K562 (cell line): ENCODE results near the gene MAGI2. TPM values are rescaled to one million over a fixed set of nuclear protein-coding genes. Genes with fewer than 3 reads are reported as not detected.

Experiments
- ATAC-seq: fragments of 200-7000 bp; cut with Tn5 transposase; 3 replicates; pipeline ENCODE4 v1.9.1; 2020; ENCODE audit warnings: moderate library complexity
- BruUV-seq: library from RNA; stranded (reverse); fragments of 400-500 nt; replicated peaks from 2 replicates; lab custom pipeline; 2021; lab: Mats Ljungman, UMichigan
- CTCF ChIA-PET: fragments of 300-600 bp; formaldehyde crosslinking; extraction: SDS; loops from one replicate; lab custom pipeline; 2021; ENCODE audit warnings: low intra/inter-chr PET ratio; lab: Yijun Ruan, JAX
- POLR2A ChIA-PET: fragments of 300-600, 350-650 bp; sonication (Branson Sonifier 250); formaldehyde crosslinking; extraction: SDS; loops from one replicate; lab custom pipeline; 2021; ENCODE audit warnings: antibody characterized with exemption, inconsistent platforms; lab: Yijun Ruan, JAX
- DNase-seq, 4 experiments: peaks; one replicate each; pipeline versions ENCODE4 v3.0.0 to v3.0.0-alpha.2; 2011 to 2018; ENCODE audit warnings: low spot score in 3 of 4, mixed read lengths in 3 of 4; ENCODE audit errors: extremely low read depth in 1 of 4
- FAIRE-seq: peaks from 2 replicates; lab custom pipeline; 2011; peaks lifted over from hg19 to GRCh38; lab: Jason Lieb, UNC
- H2AFZ ChIP-seq: 2 replicates; pipeline ENCODE4 v1.6.0; 2011; ENCODE audit warnings: low read depth, low read length, control low read depth, inconsistent platforms
- H3K27ac ChIP-seq: fragments of 200-600 bp; 3 replicates; pipeline ENCODE4 v1.8.0; 2011; ENCODE audit warnings: low read depth, mild to moderate bottlenecking, control low read depth, inconsistent platforms, low read length, moderate library complexity, mixed read lengths; ENCODE audit errors: extremely low read depth
- H3K27me3 ChIP-seq, 2 experiments: fragments of 300-600 bp in 1 of 2; 2 replicates in 1 of 2; 3 replicates in 1 of 2; pipeline versions ENCODE4 v1.6.0 to v1.8.0; 2011; ENCODE audit warnings: inconsistent platforms in 2 of 2, low read length in 2 of 2, mild to moderate bottlenecking in 1 of 2, mixed read lengths in 1 of 2, moderate library complexity in 1 of 2; ENCODE audit not compliant: control insufficient read depth in 2 of 2, insufficient read depth in 2 of 2
- H3K36me3 ChIP-seq: fragments of 300-600 bp; 3 replicates; pipeline ENCODE4 v1.8.0; 2011; ENCODE audit warnings: mild to moderate bottlenecking, low read length, inconsistent platforms; ENCODE audit not compliant: control insufficient read depth, insufficient read depth
- H3K4me1 ChIP-seq, 2 experiments: fragments of 200-600 bp in 1 of 2; replicated peaks in 1 of 2; 2 replicates in 1 of 2; 3 replicates in 1 of 2; pipeline versions ENCODE4 v1.5.1 to v1.8.0; 2011; ENCODE audit warnings: inconsistent platforms in 2 of 2, low read length in 2 of 2, mild to moderate bottlenecking in 1 of 2, mixed read lengths in 1 of 2, moderate library complexity in 1 of 2; ENCODE audit not compliant: control insufficient read depth in 2 of 2, insufficient read depth in 2 of 2
- H3K4me2 ChIP-seq: 2 replicates; pipeline ENCODE4 v1.6.1; 2011; ENCODE audit warnings: low read length, control low read depth, inconsistent platforms, mixed read lengths; ENCODE audit not compliant: insufficient read depth
- H3K4me3 ChIP-seq: fragments of 200-600 bp; sonication (generic), shearing (Covaris generic); 2 replicates; pipeline ENCODE4 v1.5.1; 2016; ENCODE audit warnings: control low read depth, inconsistent platforms
- H3K79me2 ChIP-seq: fragments of 200-600 bp; 3 replicates; pipeline ENCODE4 v1.8.0; 2011; ENCODE audit warnings: low read length, inconsistent platforms; ENCODE audit not compliant: control insufficient read depth, insufficient read depth
- H3K9ac ChIP-seq, 2 experiments: 2 replicates each; pipeline versions ENCODE4 v1.6.0 to v1.6.1; 2011; ENCODE audit warnings: low read depth in 2 of 2, low read length in 2 of 2, control low read depth in 1 of 2, inconsistent platforms in 1 of 2, mild to moderate bottlenecking in 1 of 2, mixed read lengths in 1 of 2; ENCODE audit not compliant: insufficient read depth in 1 of 2
- H3K9me1 ChIP-seq: one replicate; pipeline ENCODE4 v1.6.0; 2011; ENCODE audit warnings: inconsistent platforms, mild to moderate bottlenecking, low read length, moderate library complexity; ENCODE audit not compliant: control insufficient read depth, insufficient read depth
- H3K9me3 ChIP-seq: replicated peaks from 2 replicates; pipeline ENCODE4 v1.5.1; 2011; ENCODE audit warnings: low read depth, low read length, inconsistent platforms; ENCODE audit not compliant: control insufficient read depth, insufficient read depth
- H4K20me1 ChIP-seq: replicated peaks from 2 replicates; pipeline ENCODE4 v1.6.1; 2011; ENCODE audit warnings: low read length, inconsistent platforms, mixed read lengths; ENCODE audit not compliant: control insufficient read depth, insufficient read depth
- CBFA2T3 ChIP-seq: fragments of 450-650 bp; IDR thresholded peaks from 2 replicates; pipeline ENCODE4 v1.6.1; 2017
- EGR1 ChIP-seq: fragments of 450-650 bp; conservative IDR thresholded peaks from 2 replicates; pipeline ENCODE4 v1.6.1; 2017; ENCODE audit warnings: mild to moderate bottlenecking
- MTA1 ChIP-seq: fragments of 450-650 bp; IDR thresholded peaks from 2 replicates; pipeline ENCODE4 v1.6.1; 2017; ENCODE audit warnings: borderline replicate concordance
- NR3C1 ChIP-seq: sonication (generic); formaldehyde crosslinking; IDR thresholded peaks from 2 replicates; pipeline ENCODE4 v1.8.1; 2022; ENCODE audit warnings: missing genetic modification reagents
- RBM17 ChIP-seq: fragments of 200-400 bp; formaldehyde crosslinking; IDR thresholded peaks from 2 replicates; pipeline ENCODE4 v1.6.1; 2017; ENCODE audit warnings: low read depth, mild to moderate bottlenecking, low read length, borderline replicate concordance
- XRCC4 ChIP-seq: IDR thresholded peaks from one replicate; pipeline ENCODE4 v1.6.1; 2011; ENCODE audit not compliant: insufficient read depth, insufficient read length; ENCODE audit errors: extremely low read depth
- ZNF263 ChIP-seq: sonication (generic); formaldehyde crosslinking; IDR thresholded peaks from 2 replicates; pipeline ENCODE4 v1.8.0; 2022; ENCODE audit warnings: mild to moderate bottlenecking, missing genetic modification reagents, borderline replicate concordance
- ZZZ3 ChIP-seq: fragments of 450-650 bp; IDR thresholded peaks from 2 replicates; pipeline ENCODE4 v1.6.1; 2016; ENCODE audit warnings: antibody characterized with exemption, mild to moderate bottlenecking, moderate library complexity
- WGBS: fragments of 100-300 bp; shearing (Covaris generic); methylation state at CpG from one replicate; pipeline ENCODE4 v1.1.6; 2016; ENCODE audit warnings: low coverage, mixed read lengths; ENCODE audit not compliant: insufficient coverage; ENCODE audit errors: missing lambda C conversion rate; 5-methylcytosine and 5-hydroxymethylcytosine counted together
- in situ Hi-C: fragments of 300-500 bp; cut with MboI; formaldehyde crosslinking; loops from 4 replicates; pipeline ENCODE4 v1.15.0; 2018; ENCODE audit warnings: inconsistent platforms, mixed read lengths
- intact Hi-C: fragments of 100-400 bp; cut with micrococcal nuclease; formaldehyde crosslinking; loops from 2 replicates; pipeline ENCODE4 v1.14.2; 2022
- polyA plus RNA-seq, 8 experiments: library from polyadenylated mRNA; depleted of rRNA in 4 of 8; stranded (reverse) in 5 of 8; unstranded in 3 of 8; fragments of >200 nt; fragmentation: Nextera tagmentation in 2 of 8; fragmentation: Illumina TruSeq in 1 of 8; extraction: Ambion mirVana in 2 of 8; extraction: Trizol in 1 of 8; gene quantifications; 2 replicates each; pipeline versions ENCODE4 v1.2.1 to v1.2.3, GENCODE V29; 2011 to 2014; ENCODE audit warnings: inconsistent platforms in 1 of 8, missing spikeins in 1 of 8
- total RNA-seq, 7 experiments: library from RNA; depleted of rRNA in 6 of 7; stranded (reverse); fragments of >200 nt in 6 of 7; fragmentation: Illumina TruSeq in 2 of 7; extraction: Trizol in 2 of 7; gene quantifications; 2 replicates each; pipeline versions ENCODE4 v1.2.1 to v1.2.3, GENCODE V29; 2011 to 2021; ENCODE audit warnings: low replicate concordance in 1 of 7

Gene MAGI2
- total and polyA plus RNA-seq, 9 of the 15 experiments (the other 6 are each of a cell fraction or from before 2014, with no cell fraction given) = 0.27 to 1.4 (median 0.70) TPM

- TF ChIP-seq ZZZ3 = no peak
- no peak for TF ChIP-seq XRCC4
- no peak for TF ChIP-seq RBM17
Measured at GRCh38 chr7:78450706-78451105, 1002.8 kb downstream of the MAGI2 start (continued).

- TF ChIP-seq EGR1 (no peak), CBFA2T3 (0 out of 2 replicates have a peak, but pooled peaks have one; percentile 10)
- no peak overlapping the region for H3K27ac ChIP-seq
- no peak overlapping the region for H2AFZ ChIP-seq
- H3K9me1 ChIP-seq = no peaks in the 10 kb centered on the region
- H3K4me3 ChIP-seq = no peak overlapping the region
- H3K9me3 ChIP-seq = no peaks in the 10 kb centered on the region
- H3K36me3 ChIP-seq = no peaks in the 10 kb centered on the region
- H3K27me3 ChIP-seq = no peaks in the 10 kb centered on the region
- BruUV-seq = no TSS peak
- CTCF ChIA-PET = no interaction called here
- 3% methylated on average over 5 of the region's 5 CpGs for WGBS
- no peaks in the 10 kb centered on the region for H3K4me1 ChIP-seq
- intact Hi-C loops (no loop called here), in situ Hi-C loops (no loop called here)
- no peaks in the 10 kb centered on the region for H4K20me1 ChIP-seq
- POLR2A ChIA-PET = no interaction called here
- no peak for FAIRE-seq
- no peak for ATAC-seq
- no peaks in the 10 kb centered on the region for H3K79me2 ChIP-seq
- H3K4me2 ChIP-seq = no peak overlapping the region
- no peak overlapping the region for H3K9ac ChIP-seq
- no peak for DNase-seq
Measured at GRCh38 chr7:78448911-78449310, 1004.6 kb downstream of the MAGI2 start.

- H3K9me3 ChIP-seq = no peaks in the 10 kb centered on the region
- no peak overlapping the region for H3K9ac ChIP-seq
- H3K79me2 ChIP-seq = no peaks in the 10 kb centered on the region
- no peaks in the 10 kb centered on the region for H3K4me1 ChIP-seq
- 2% methylated on average over 2 of the region's 2 CpGs for WGBS
- TF ChIP-seq MTA1 (no peak), NR3C1 (CRISPR knock-in tag) (no peak), ZNF263 (CRISPR knock-in tag) (no peak)
- no peak overlapping the region for H3K4me3 ChIP-seq
- H4K20me1 ChIP-seq = no peaks in the 10 kb centered on the region
- in situ Hi-C loops = no loop called here
- H3K27ac ChIP-seq = no peak overlapping the region
- ChIA-PET POLR2A (interaction anchor here (0.6 kb wide), 1 partner anchor 71 kb away, joined by 3 read pairs; no protein-coding TSS in a partner anchor), CTCF (no interaction called here)
- H2AFZ ChIP-seq = no peak overlapping the region
- DNase-seq (no peak), ATAC-seq (no peak), FAIRE-seq (no peak)
- BruUV-seq = no TSS peak
- H3K4me2 ChIP-seq = no peak overlapping the region
- intact Hi-C loops = no loop called here
- H3K9me1 ChIP-seq = no peaks in the 10 kb centered on the region
- H3K36me3 ChIP-seq = no peaks in the 10 kb centered on the region
- no peaks in the 10 kb centered on the region for H3K27me3 ChIP-seq
Measured at GRCh38 chr7:78444267-78444666, 1009.2 kb downstream of the MAGI2 start.
